GM23338 (cell line): ENCODE measurements around the gene DAGLA. TPM values are rescaled to one million over a fixed set of nuclear protein-coding genes. Genes with fewer than 3 reads are reported as not detected.

Source experiments
- ATAC-seq: fragments of 200-7000 bp; cut with Tn5 transposase; 3 replicates; pipeline ENCODE4 v1.9.1; 2020
- DNase-seq: peaks from one replicate; pipeline ENCODE4 v3.0.0-alpha.2; 2015; ENCODE audit warnings: low spot score
- H2AFZ ChIP-seq: fragments of 200-600 bp; sonication (generic); 2 replicates; pipeline ENCODE4 v1.8.0; 2016; ENCODE audit warnings: antibody characterized with exemption, mild to moderate bottlenecking, moderate library complexity
- H3F3A ChIP-seq: fragments of 200-600 bp; sonication (generic); replicated peaks from 2 replicates; pipeline ENCODE4 v1.8.0; 2017; ENCODE audit warnings: antibody characterized with exemption, mixed run types, low read depth
- H3K27ac ChIP-seq: fragments of 200-600 bp; sonication (generic); 2 replicates; pipeline ENCODE4 v1.6.1; 2016; ENCODE audit warnings: low read depth
- H3K27me3 ChIP-seq: fragments of 200-600 bp; sonication (generic); 2 replicates; pipeline ENCODE4 v1.8.0; 2016; ENCODE audit warnings: mild to moderate bottlenecking, mixed run types, moderate library complexity; ENCODE audit not compliant: insufficient read depth
- H3K36me3 ChIP-seq: fragments of 200-600 bp; sonication (generic); 2 replicates; pipeline ENCODE4 v1.8.0; 2016; ENCODE audit warnings: mild to moderate bottlenecking; ENCODE audit not compliant: insufficient read depth
- H3K4me1 ChIP-seq: fragments of 200-600 bp; sonication (generic); 2 replicates; pipeline ENCODE4 v1.8.0; 2016; ENCODE audit warnings: mild to moderate bottlenecking, moderate library complexity; ENCODE audit not compliant: insufficient read depth
- H3K4me2 ChIP-seq: fragments of 200-600 bp; sonication (generic); 2 replicates; pipeline ENCODE4 v1.7.1; 2017; ENCODE audit warnings: mixed run types
- H3K4me3 ChIP-seq: fragments of 200-600 bp; sonication (generic); 2 replicates; pipeline ENCODE4 v1.6.1; 2016; ENCODE audit warnings: mixed run types
- H3K79me2 ChIP-seq: fragments of 200-600 bp; sonication (generic); replicated peaks from 2 replicates; pipeline ENCODE4 v1.8.0; 2017; ENCODE audit warnings: mild to moderate bottlenecking; ENCODE audit not compliant: insufficient read depth
- H3K9me2 ChIP-seq: fragments of 200-600 bp; sonication (generic); 2 replicates; pipeline ENCODE4 v1.8.0; 2017; ENCODE audit not compliant: insufficient read depth
- H4K20me1 ChIP-seq: fragments of 200-600 bp; sonication (generic); replicated peaks from 2 replicates; pipeline ENCODE4 v1.8.0; 2017; ENCODE audit warnings: mild to moderate bottlenecking; ENCODE audit not compliant: insufficient read depth
- H3K27ac Mint-ChIP-seq: 2 replicates; pipeline ENCODE4 v1.8.0; 2020; ENCODE audit warnings: inconsistent platforms, mild to moderate bottlenecking, moderate library complexity, mixed read lengths
- H3K27me3 Mint-ChIP-seq: 3 replicates; pipeline ENCODE4 v1.8.0; 2022; ENCODE audit warnings: low read depth, mild to moderate bottlenecking, moderate library complexity, mixed read lengths, inconsistent platforms; ENCODE audit not compliant: insufficient read depth, poor library complexity
- H3K36me3 Mint-ChIP-seq: 3 replicates; pipeline ENCODE4 v1.8.0; 2021; ENCODE audit warnings: low read depth, mild to moderate bottlenecking, inconsistent platforms, moderate library complexity, mixed read lengths
- H3K4me1 Mint-ChIP-seq: 3 replicates; pipeline ENCODE4 v1.8.0; 2020; ENCODE audit warnings: mild to moderate bottlenecking, inconsistent platforms, mixed read lengths
- H3K4me3 Mint-ChIP-seq: 3 replicates; pipeline ENCODE4 v1.8.0; 2021; ENCODE audit warnings: moderate library complexity, mild to moderate bottlenecking, inconsistent platforms, mixed read lengths
- H3K9me3 Mint-ChIP-seq: 3 replicates; pipeline ENCODE4 v1.8.0; 2020; ENCODE audit warnings: moderate library complexity, mild to moderate bottlenecking, inconsistent platforms, mixed read lengths
- CREB1 ChIP-seq: fragments of 250-450 bp; sonication (Bioruptor Pico); IDR thresholded peaks from 2 replicates; pipeline ENCODE4 v1.5.0; 2020; ENCODE audit warnings: low read depth, mild to moderate bottlenecking, moderate library complexity
- ETS1 ChIP-seq: IDR thresholded peaks from 2 replicates; pipeline ENCODE4 v1.6.1; 2016; ENCODE audit warnings: antibody characterized with exemption
- EZH2 ChIP-seq: fragments of 200-600 bp; sonication (generic); IDR thresholded peaks from one replicate; pipeline ENCODE4 v1.8.0; 2017; ENCODE audit warnings: antibody characterized with exemption, mild to moderate bottlenecking, low read depth; ENCODE audit not compliant: unreplicated experiment
- EZH2phosphoT487 ChIP-seq: fragments of 200-600 bp; sonication (generic); IDR thresholded peaks from one replicate; pipeline ENCODE4 v1.8.1; 2018; ENCODE audit warnings: antibody characterized with exemption; ENCODE audit not compliant: unreplicated experiment
- JUNB ChIP-seq: IDR thresholded peaks from one replicate; pipeline ENCODE4 v1.6.1; 2016; ENCODE audit warnings: antibody characterized with exemption; ENCODE audit not compliant: unreplicated experiment
- NANOG ChIP-seq: IDR thresholded peaks from 2 replicates; pipeline ENCODE4 v1.6.1; 2016; ENCODE audit warnings: antibody characterized with exemption, borderline replicate concordance
- POLR2AphosphoS5 ChIP-seq: IDR thresholded peaks from 2 replicates; pipeline ENCODE4 v1.6.1; 2016; ENCODE audit warnings: antibody characterized with exemption, low read depth
- STAT1 ChIP-seq: IDR thresholded peaks from one replicate; pipeline ENCODE4 v1.6.1; 2016; ENCODE audit warnings: antibody characterized with exemption; ENCODE audit not compliant: unreplicated experiment
- ZNF114 ChIP-seq: fragments of 250-450 bp; sonication (Bioruptor Pico); IDR thresholded peaks from 2 replicates; pipeline ENCODE4 v1.5.0; 2020; ENCODE audit warnings: mild to moderate bottlenecking, moderate library complexity
- ZNF331 ChIP-seq: fragments of 250-450 bp; sonication (Bioruptor Pico); IDR thresholded peaks from 2 replicates; pipeline ENCODE4 v1.5.0; 2020; ENCODE audit warnings: low read depth, mild to moderate bottlenecking, moderate library complexity
- polyA plus RNA-seq: library from polyadenylated mRNA; unstranded; fragments of >200 nt; fragmentation: Nextera tagmentation; extraction: Ambion mirVana; gene quantifications from 2 replicates; pipeline ENCODE4 v1.2.1, GENCODE V29; 2016
- total RNA-seq: library from RNA; depleted of rRNA; stranded (reverse); fragments of >200 nt; shearing (Covaris generic); gene quantifications from 2 replicates; pipeline ENCODE4 v1.2.3, GENCODE V29; 2014
- TF ChIP-seq, protein P1 (sequence below): fragments of 250-450 bp; sonication (Bioruptor Pico); IDR thresholded peaks from 2 replicates; pipeline ENCODE4 v1.5.0; 2020; ENCODE audit warnings: mild to moderate bottlenecking, moderate library complexity
- TF ChIP-seq, protein P2 (sequence below), 2 experiments: fragments of 200-600 bp in 1 of 2; sonication (generic) in 1 of 2; conservative IDR thresholded peaks; 2 replicates each; pipeline versions ENCODE4 v1.5.1 to v1.6.1; 2016 to 2017; ENCODE audit warnings: antibody characterized with exemption in 2 of 2, low read depth in 2 of 2, mild to moderate bottlenecking in 2 of 2, moderate library complexity in 1 of 2

The DAGLA gene
- total and polyA plus RNA-seq, 2 experiments from 2014 or later = 0.55 to 2.5 TPM

GRCh38 chr11:61793829-61794204, 113.6 kb downstream of the DAGLA start:
- Histone ChIP-seq H3K27ac (peak overlapping the region; percentile 92; the same call in 1 of the 2 replicates), H3K36me3 (peaks cover 3% of the 10 kb centered on the region; the same call in 1 of the 2 replicates), H2AFZ (no peak overlapping the region)

DNA sequence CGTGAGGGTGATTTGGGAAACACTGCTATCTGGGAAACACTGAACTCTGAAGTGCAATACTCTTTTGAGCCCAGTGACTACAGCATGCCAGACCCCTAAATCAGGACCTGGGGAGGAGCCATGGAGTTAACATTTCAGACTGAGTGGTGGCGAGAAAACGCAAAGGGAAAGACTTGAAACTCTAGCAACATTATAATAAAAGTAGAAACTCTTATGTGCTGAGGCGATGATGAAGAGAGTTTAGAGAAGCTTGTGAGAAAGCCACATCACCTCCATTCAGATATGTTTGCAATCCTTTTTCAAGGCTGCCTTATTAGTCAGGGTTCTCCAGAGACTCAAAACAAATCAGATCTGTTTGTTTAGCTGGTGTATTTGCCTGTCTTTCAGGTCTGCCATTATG, 114.4 kb downstream of the DAGLA start:
- Mint-ChIP-seq H3K4me3 (peak overlapping the region; percentile 52), H3K27ac (no peak overlapping the region), H3K36me3 (peaks cover 67% of the 10 kb centered on the region), H3K9me3 (no peaks in the 10 kb centered on the region), H3K4me1 (peaks cover 17% of the 10 kb centered on the region), H3K27me3 (peaks cover 9% of the 10 kb centered on the region)
- Histone ChIP-seq H3K4me1 (0 out of 2 replicates have a peak, but pooled peaks cover 5% of the 10 kb centered on the region), H3K9me2 (no peaks in the 10 kb centered on the region), H3K27ac (no peak overlapping the region; the same call in 1 of the 2 replicates), H2AFZ (no peak overlapping the region), H3K4me3 (no peak overlapping the region), H4K20me1 (peaks cover 4% of the 10 kb centered on the region; the same call in 1 of the 2 replicates), H3F3A (peaks cover 23% of the 10 kb centered on the region; the same call in 1 of the 2 replicates), H3K4me2 (no peak overlapping the region), H3K79me2 (peaks cover 54% of the 10 kb centered on the region), H3K27me3 (no peaks in the 10 kb centered on the region), H3K36me3 (peaks cover 3% of the 10 kb centered on the region; the same call in 1 of the 2 replicates)
- no peak for ATAC-seq
- DNase-seq = no peak
- TF ChIP-seq STAT1 (no peak), EZH2phosphoT487 (no peak), EZH2 (no peak), JUNB (no peak), NANOG (no peak), CREB1 (CRISPR knock-in tag) (no peak), ZNF331 (CRISPR knock-in tag) (no peak), POLR2AphosphoS5 (no peak), ZNF114 (CRISPR knock-in tag) (no peak), ETS1 (no peak)
- TF ChIP-seq, protein P1, sequence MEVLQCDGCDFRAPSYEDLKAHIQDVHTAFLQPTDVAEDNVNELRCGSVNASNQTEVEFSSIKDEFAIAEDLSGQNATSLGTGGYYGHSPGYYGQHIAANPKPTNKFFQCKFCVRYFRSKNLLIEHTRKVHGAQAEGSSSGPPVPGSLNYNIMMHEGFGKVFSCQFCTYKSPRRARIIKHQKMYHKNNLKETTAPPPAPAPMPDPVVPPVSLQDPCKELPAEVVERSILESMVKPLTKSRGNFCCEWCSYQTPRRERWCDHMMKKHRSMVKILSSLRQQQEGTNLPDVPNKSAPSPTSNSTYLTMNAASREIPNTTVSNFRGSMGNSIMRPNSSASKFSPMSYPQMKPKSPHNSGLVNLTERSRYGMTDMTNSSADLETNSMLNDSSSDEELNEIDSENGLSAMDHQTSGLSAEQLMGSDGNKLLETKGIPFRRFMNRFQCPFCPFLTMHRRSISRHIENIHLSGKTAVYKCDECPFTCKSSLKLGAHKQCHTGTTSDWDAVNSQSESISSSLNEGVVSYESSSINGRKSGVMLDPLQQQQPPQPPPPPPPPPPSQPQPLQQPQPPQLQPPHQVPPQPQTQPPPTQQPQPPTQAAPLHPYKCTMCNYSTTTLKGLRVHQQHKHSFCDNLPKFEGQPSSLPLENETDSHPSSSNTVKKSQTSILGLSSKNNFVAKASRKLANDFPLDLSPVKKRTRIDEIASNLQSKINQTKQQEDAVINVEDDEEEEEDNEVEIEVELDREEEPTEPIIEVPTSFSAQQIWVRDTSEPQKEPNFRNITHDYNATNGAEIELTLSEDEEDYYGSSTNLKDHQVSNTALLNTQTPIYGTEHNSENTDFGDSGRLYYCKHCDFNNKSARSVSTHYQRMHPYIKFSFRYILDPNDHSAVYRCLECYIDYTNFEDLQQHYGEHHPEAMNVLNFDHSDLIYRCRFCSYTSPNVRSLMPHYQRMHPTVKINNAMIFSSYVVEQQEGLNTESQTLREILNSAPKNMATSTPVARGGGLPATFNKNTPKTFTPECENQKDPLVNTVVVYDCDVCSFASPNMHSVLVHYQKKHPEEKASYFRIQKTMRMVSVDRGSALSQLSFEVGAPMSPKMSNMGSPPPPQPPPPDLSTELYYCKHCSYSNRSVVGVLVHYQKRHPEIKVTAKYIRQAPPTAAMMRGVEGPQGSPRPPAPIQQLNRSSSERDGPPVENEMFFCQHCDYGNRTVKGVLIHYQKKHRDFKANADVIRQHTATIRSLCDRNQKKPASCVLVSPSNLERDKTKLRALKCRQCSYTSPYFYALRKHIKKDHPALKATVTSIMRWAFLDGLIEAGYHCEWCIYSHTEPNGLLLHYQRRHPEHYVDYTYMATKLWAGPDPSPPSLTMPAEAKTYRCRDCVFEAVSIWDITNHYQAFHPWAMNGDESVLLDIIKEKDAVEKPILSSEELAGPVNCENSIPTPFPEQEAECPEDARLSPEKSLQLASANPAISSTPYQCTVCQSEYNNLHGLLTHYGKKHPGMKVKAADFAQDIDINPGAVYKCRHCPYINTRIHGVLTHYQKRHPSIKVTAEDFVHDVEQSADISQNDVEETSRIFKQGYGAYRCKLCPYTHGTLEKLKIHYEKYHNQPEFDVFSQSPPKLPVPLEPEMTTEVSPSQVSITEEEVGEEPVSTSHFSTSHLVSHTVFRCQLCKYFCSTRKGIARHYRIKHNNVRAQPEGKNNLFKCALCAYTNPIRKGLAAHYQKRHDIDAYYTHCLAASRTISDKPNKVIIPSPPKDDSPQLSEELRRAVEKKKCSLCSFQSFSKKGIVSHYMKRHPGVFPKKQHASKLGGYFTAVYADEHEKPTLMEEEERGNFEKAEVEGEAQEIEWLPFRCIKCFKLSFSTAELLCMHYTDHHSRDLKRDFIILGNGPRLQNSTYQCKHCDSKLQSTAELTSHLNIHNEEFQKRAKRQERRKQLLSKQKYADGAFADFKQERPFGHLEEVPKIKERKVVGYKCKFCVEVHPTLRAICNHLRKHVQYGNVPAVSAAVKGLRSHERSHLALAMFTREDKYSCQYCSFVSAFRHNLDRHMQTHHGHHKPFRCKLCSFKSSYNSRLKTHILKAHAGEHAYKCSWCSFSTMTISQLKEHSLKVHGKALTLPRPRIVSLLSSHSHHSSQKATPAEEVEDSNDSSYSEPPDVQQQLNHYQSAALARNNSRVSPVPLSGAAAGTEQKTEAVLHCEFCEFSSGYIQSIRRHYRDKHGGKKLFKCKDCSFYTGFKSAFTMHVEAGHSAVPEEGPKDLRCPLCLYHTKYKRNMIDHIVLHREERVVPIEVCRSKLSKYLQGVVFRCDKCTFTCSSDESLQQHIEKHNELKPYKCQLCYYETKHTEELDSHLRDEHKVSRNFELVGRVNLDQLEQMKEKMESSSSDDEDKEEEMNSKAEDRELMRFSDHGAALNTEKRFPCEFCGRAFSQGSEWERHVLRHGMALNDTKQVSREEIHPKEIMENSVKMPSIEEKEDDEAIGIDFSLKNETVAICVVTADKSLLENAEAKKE (CRISPR knock-in tag) = no peak

More at GRCh38 chr11:61793829-61794204, 113.6 kb downstream of the DAGLA start:
- ATAC-seq (no peak), DNase-seq (no peak)
- Histone ChIP-seq H3K27me3 (no peaks in the 10 kb centered on the region), H4K20me1 (peaks cover 4% of the 10 kb centered on the region; the same call in 1 of the 2 replicates), H3K79me2 (peaks cover 54% of the 10 kb centered on the region), H3K4me3 (peak overlapping the region; percentile 82), H3K4me1 (0 out of 2 replicates have a peak, but pooled peaks cover 5% of the 10 kb centered on the region), H3F3A (peaks cover 24% of the 10 kb centered on the region; the same call in 1 of the 2 replicates), H3K4me2 (peak overlapping the region; percentile 87), H3K9me2 (no peaks in the 10 kb centered on the region)
- H3K4me3 Mint-ChIP-seq = peak overlapping the region; percentile 91
- TF ChIP-seq, protein P2, sequence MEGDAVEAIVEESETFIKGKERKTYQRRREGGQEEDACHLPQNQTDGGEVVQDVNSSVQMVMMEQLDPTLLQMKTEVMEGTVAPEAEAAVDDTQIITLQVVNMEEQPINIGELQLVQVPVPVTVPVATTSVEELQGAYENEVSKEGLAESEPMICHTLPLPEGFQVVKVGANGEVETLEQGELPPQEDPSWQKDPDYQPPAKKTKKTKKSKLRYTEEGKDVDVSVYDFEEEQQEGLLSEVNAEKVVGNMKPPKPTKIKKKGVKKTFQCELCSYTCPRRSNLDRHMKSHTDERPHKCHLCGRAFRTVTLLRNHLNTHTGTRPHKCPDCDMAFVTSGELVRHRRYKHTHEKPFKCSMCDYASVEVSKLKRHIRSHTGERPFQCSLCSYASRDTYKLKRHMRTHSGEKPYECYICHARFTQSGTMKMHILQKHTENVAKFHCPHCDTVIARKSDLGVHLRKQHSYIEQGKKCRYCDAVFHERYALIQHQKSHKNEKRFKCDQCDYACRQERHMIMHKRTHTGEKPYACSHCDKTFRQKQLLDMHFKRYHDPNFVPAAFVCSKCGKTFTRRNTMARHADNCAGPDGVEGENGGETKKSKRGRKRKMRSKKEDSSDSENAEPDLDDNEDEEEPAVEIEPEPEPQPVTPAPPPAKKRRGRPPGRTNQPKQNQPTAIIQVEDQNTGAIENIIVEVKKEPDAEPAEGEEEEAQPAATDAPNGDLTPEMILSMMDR (conservative IDR thresholded peaks at IDR 0.05; ENCODE audit: low read depth in 2 of 2) = no peak
- no peak for TF ChIP-seq ZNF331 (CRISPR knock-in tag)
- no peaks in the 10 kb centered on the region for H3K9me3 Mint-ChIP-seq
- H3K36me3 Mint-ChIP-seq = peaks cover 68% of the 10 kb centered on the region
- H3K4me1 Mint-ChIP-seq = peaks cover 17% of the 10 kb centered on the region
- peaks cover 9% of the 10 kb centered on the region for H3K27me3 Mint-ChIP-seq
- peak overlapping the region; percentile 100 for H3K27ac Mint-ChIP-seq
